Measurements from ENCODE around the gene PDS5A.

The PDS5A gene

GRCh38 chr4:39931441-39931901 lies 46.2 kb downstream of the PDS5A start:
- TF ChIP-seq TAF1 (IDR thresholded peaks at IDR 0.05; ENCODE audit: borderline replicate concordance, insufficient read depth, low read length), result no peak
- TF ChIP-seq REST (IDR thresholded peaks at IDR 0.05; ENCODE audit: insufficient read depth in 1 of 2, low read depth in 2 of 2, low read length in 2 of 2), result no peak
- TF ChIP-seq FOXP2 (optimal IDR thresholded peaks at IDR 0.05; ENCODE audit: borderline replicate concordance, extremely low read depth, extremely low read length, insufficient read depth), result no peak
- no peak for TF ChIP-seq POLR2AphosphoS5 (IDR thresholded peaks at IDR 0.05; ENCODE audit: low read depth, low read length)
- no peak for TF ChIP-seq SIN3A (IDR thresholded peaks at IDR 0.05; ENCODE audit: borderline replicate concordance, insufficient read depth, low read length)

- no peak for TF ChIP-seq TAF1 (IDR thresholded peaks at IDR 0.05; ENCODE audit: borderline replicate concordance, insufficient read depth, low read length)
- no peak for TF ChIP-seq REST (IDR thresholded peaks at IDR 0.05; ENCODE audit: insufficient read depth in 1 of 2, low read depth in 2 of 2, low read length in 2 of 2)
- TF ChIP-seq POLR2AphosphoS5 (IDR thresholded peaks at IDR 0.05; ENCODE audit: low read depth, low read length), result no peak
- TF ChIP-seq SIN3A (IDR thresholded peaks at IDR 0.05; ENCODE audit: borderline replicate concordance, insufficient read depth, low read length), result no peak
- no peak for TF ChIP-seq FOXP2 (optimal IDR thresholded peaks at IDR 0.05; ENCODE audit: borderline replicate concordance, extremely low read depth, extremely low read length, insufficient read depth)
These were observed 49.2 kb downstream of the PDS5A start for GRCh38 chr4:39928538-39928937.

GRCh38 chr4:39924014-39924413 lies 53.7 kb downstream of the PDS5A start:
- TF ChIP-seq FOXP2 (optimal IDR thresholded peaks at IDR 0.05; ENCODE audit: borderline replicate concordance, extremely low read depth, extremely low read length, insufficient read depth) (no peak), TAF1 (IDR thresholded peaks at IDR 0.05; ENCODE audit: borderline replicate concordance, insufficient read depth, low read length) (no peak), SIN3A (IDR thresholded peaks at IDR 0.05; ENCODE audit: borderline replicate concordance, insufficient read depth, low read length) (no peak), POLR2AphosphoS5 (IDR thresholded peaks at IDR 0.05; ENCODE audit: low read depth, low read length) (no peak), REST (IDR thresholded peaks at IDR 0.05; ENCODE audit: insufficient read depth in 1 of 2, low read depth in 2 of 2, low read length in 2 of 2) (no peak)

- no peak for TF ChIP-seq FOXP2 (optimal IDR thresholded peaks at IDR 0.05; ENCODE audit: borderline replicate concordance, extremely low read depth, extremely low read length, insufficient read depth)
- TF ChIP-seq TAF1 (IDR thresholded peaks at IDR 0.05; ENCODE audit: borderline replicate concordance, insufficient read depth, low read length), result no peak
- no peak for TF ChIP-seq SIN3A (IDR thresholded peaks at IDR 0.05; ENCODE audit: borderline replicate concordance, insufficient read depth, low read length)
- no peak for TF ChIP-seq REST (IDR thresholded peaks at IDR 0.05; ENCODE audit: insufficient read depth in 1 of 2, low read depth in 2 of 2, low read length in 2 of 2)
- TF ChIP-seq POLR2AphosphoS5 (IDR thresholded peaks at IDR 0.05; ENCODE audit: low read depth, low read length), result no peak
These were observed 55.3 kb downstream of the PDS5A start for GRCh38 chr4:39922399-39922798.

GRCh38 chr4:39913471-39913870 lies 64.2 kb downstream of the PDS5A start:
- TF ChIP-seq TAF1 (IDR thresholded peaks at IDR 0.05; ENCODE audit: borderline replicate concordance, insufficient read depth, low read length) (no peak), POLR2AphosphoS5 (IDR thresholded peaks at IDR 0.05; ENCODE audit: low read depth, low read length) (no peak), SIN3A (IDR thresholded peaks at IDR 0.05; ENCODE audit: borderline replicate concordance, insufficient read depth, low read length) (no peak), REST (IDR thresholded peaks at IDR 0.05; ENCODE audit: insufficient read depth in 1 of 2, low read depth in 2 of 2, low read length in 2 of 2) (no peak), FOXP2 (optimal IDR thresholded peaks at IDR 0.05; ENCODE audit: borderline replicate concordance, extremely low read depth, extremely low read length, insufficient read depth) (no peak)

Data from PFSK-1 (cell line).